Keratinocyte (primary cell): Measurements from ENCODE around the gene TSPAN17. TPM values are rescaled to one million over a fixed set of nuclear protein-coding genes. Genes with fewer than 3 reads are reported as not detected.

Experiments used
- DNase-seq: peaks from one replicate; pipeline ENCODE4 v3.0.0-alpha.2; 2011; ENCODE audit warnings: low read depth, missing footprints, low spot score
- FAIRE-seq: peaks from 2 replicates; lab custom pipeline; 2011; peaks lifted over from hg19 to GRCh38; lab: Jason Lieb, UNC
- H2AFZ ChIP-seq: 2 replicates; pipeline ENCODE4 v1.6.0; 2012; ENCODE audit warnings: low read length, control low read depth, inconsistent platforms; ENCODE audit not compliant: control insufficient read depth
- H3K27ac ChIP-seq: 2 replicates; pipeline ENCODE4 v1.5.1; 2011; ENCODE audit warnings: low read length; ENCODE audit not compliant: control insufficient read depth, insufficient read depth
- H3K27me3 ChIP-seq: 3 replicates; pipeline ENCODE4 v1.6.0; 2011; ENCODE audit warnings: low read length; ENCODE audit not compliant: control insufficient read depth, insufficient read depth; ENCODE audit errors: extremely low read depth
- H3K36me3 ChIP-seq, 2 experiments: 2 replicates in 1 of 2; 3 replicates in 1 of 2; pipeline ENCODE4 v1.5.1; 2011; ENCODE audit warnings: low read length in 2 of 2, mild to moderate bottlenecking in 1 of 2; ENCODE audit not compliant: control insufficient read depth in 2 of 2, insufficient read depth in 2 of 2; ENCODE audit errors: extremely low read depth in 1 of 2
- H3K4me1 ChIP-seq: 3 replicates; pipeline ENCODE4 v1.5.1; 2011; ENCODE audit warnings: low read length; ENCODE audit not compliant: control insufficient read depth, insufficient read depth; ENCODE audit errors: extremely low read depth
- H3K4me2 ChIP-seq: 3 replicates; pipeline ENCODE4 v1.6.0; 2011; ENCODE audit warnings: low read depth, low read length; ENCODE audit not compliant: control insufficient read depth, insufficient read depth; ENCODE audit errors: extremely low read depth
- H3K4me3 ChIP-seq, 3 experiments: fragments of 200-600 bp in 1 of 3; sonication (generic) in 1 of 3; 2 replicates in 2 of 3; 3 replicates in 1 of 3; pipeline ENCODE4 v1.5.1; 2011 to 2016; ENCODE audit warnings: low read length in 3 of 3, mild to moderate bottlenecking in 3 of 3, control low read depth in 2 of 3, inconsistent platforms in 1 of 3, low read depth in 1 of 3, mixed read lengths in 1 of 3, mixed run types in 1 of 3, moderate library complexity in 1 of 3; ENCODE audit not compliant: control insufficient read depth in 2 of 3, insufficient read depth in 2 of 3; ENCODE audit errors: extremely low read depth in 1 of 3
- H3K79me2 ChIP-seq: 2 replicates; pipeline ENCODE4 v1.6.0; 2012; ENCODE audit warnings: low read length; ENCODE audit not compliant: control insufficient read depth, insufficient read depth
- H3K9ac ChIP-seq: 3 replicates; pipeline ENCODE4 v1.6.0; 2011; ENCODE audit warnings: low read length; ENCODE audit not compliant: control insufficient read depth, insufficient read depth; ENCODE audit errors: extremely low read depth
- H3K9me1 ChIP-seq: 3 replicates; pipeline ENCODE4 v1.6.0; 2011; ENCODE audit warnings: low read length; ENCODE audit not compliant: control insufficient read depth, insufficient read depth; ENCODE audit errors: extremely low read depth
- H3K9me3 ChIP-seq: 2 replicates; pipeline ENCODE4 v1.5.1; 2012; ENCODE audit warnings: low read depth, low read length; ENCODE audit not compliant: control insufficient read depth
- H4K20me1 ChIP-seq: 3 replicates; pipeline ENCODE4 v1.6.0; 2011; ENCODE audit warnings: low read length; ENCODE audit not compliant: control insufficient read depth, insufficient read depth; ENCODE audit errors: extremely low read depth
- EZH2 ChIP-seq: IDR thresholded peaks from one replicate; pipeline ENCODE4 v1.6.1; 2012; ENCODE audit warnings: inconsistent platforms, mild to moderate bottlenecking, low read length, moderate library complexity
- dilution Hi-C: fragments of 300-500 bp; cut with MboI; formaldehyde crosslinking; loops from one replicate; pipeline ENCODE4 v1.7.0; 2020; ENCODE audit warnings: low sequenced_read_pairs; ENCODE audit not compliant: extremely low pct_ligation_motif_present
- polyA plus RNA-seq, 5 experiments: library from polyadenylated mRNA; depleted of rRNA in 3 of 5; stranded (reverse) in 3 of 5; stranded (forward) in 1 of 5; unstranded in 1 of 5; fragments of >200 nt; gene quantifications; 1 replicate in 1 of 5; 2 replicates in 3 of 5; 3 replicates in 1 of 5; pipeline versions ENCODE4 v1.2.1 to v1.2.3, GENCODE V29; 2011 to 2012; ENCODE audit warnings: missing spikeins in 2 of 5, low read depth in 1 of 5, low replicate concordance in 1 of 5
- small RNA-seq, 3 experiments: library from RNA; depleted of rRNA; stranded (forward); fragments of <200 nt; gene quantifications; one replicate each; pipeline ENCODE3, GENCODE V24; 2012; ENCODE audit warnings: low read depth in 3 of 3, low replicate concordance in 1 of 3; ENCODE audit not compliant: insufficient read length in 3 of 3
- TF ChIP-seq, protein P1 (sequence below), 3 experiments: IDR thresholded peaks in 1 of 3; conservative IDR thresholded peaks in 1 of 3; optimal IDR thresholded peaks in 1 of 3; 2 replicates in 2 of 3; 3 replicates in 1 of 3; pipeline versions ENCODE3 to v1.5.1; 2011; ENCODE audit warnings: low read length in 3 of 3, mild to moderate bottlenecking in 3 of 3, moderate library complexity in 2 of 3, control low read depth in 1 of 3, inconsistent platforms in 1 of 3; ENCODE audit not compliant: insufficient read depth in 2 of 3; ENCODE audit errors: extremely low read depth in 1 of 3

TSPAN17 gene
- polyA plus RNA-seq, 1 donor (not counting 4 experiments of a cell fraction or from before 2014, with no cell fraction given): 53.1 TPM

DNA sequence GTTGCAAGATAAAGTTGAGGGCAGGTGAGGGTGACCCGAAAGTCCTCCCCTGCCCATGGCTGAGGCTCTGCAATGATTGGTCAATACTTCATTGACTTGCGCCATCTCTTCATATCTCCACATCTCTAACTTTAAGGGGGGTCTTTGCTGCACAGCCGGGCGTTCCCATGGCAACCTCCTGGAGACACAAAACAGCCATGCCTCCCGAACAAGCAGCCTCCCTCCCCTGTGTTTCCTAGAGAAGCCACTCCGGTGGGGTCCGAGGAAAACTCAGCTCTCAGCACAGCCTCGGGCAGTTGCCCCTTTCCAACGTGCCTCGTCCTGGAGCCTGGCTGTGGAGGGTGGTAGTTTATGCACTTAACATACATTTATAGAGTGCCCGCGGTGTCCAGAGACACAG, 57.5 kb downstream of the TSPAN17 start:
- H3K9me3 ChIP-seq: no peaks in the 10 kb centered on the region
- H3K4me3 ChIP-seq: no peak overlapping the region
- H3K79me2 ChIP-seq: no peaks in the 10 kb centered on the region
- H3K4me2 ChIP-seq: no peak overlapping the region
- H3K27ac ChIP-seq: no peak overlapping the region
- TF ChIP-seq, protein P1, sequence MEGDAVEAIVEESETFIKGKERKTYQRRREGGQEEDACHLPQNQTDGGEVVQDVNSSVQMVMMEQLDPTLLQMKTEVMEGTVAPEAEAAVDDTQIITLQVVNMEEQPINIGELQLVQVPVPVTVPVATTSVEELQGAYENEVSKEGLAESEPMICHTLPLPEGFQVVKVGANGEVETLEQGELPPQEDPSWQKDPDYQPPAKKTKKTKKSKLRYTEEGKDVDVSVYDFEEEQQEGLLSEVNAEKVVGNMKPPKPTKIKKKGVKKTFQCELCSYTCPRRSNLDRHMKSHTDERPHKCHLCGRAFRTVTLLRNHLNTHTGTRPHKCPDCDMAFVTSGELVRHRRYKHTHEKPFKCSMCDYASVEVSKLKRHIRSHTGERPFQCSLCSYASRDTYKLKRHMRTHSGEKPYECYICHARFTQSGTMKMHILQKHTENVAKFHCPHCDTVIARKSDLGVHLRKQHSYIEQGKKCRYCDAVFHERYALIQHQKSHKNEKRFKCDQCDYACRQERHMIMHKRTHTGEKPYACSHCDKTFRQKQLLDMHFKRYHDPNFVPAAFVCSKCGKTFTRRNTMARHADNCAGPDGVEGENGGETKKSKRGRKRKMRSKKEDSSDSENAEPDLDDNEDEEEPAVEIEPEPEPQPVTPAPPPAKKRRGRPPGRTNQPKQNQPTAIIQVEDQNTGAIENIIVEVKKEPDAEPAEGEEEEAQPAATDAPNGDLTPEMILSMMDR (optimal IDR thresholded peaks at IDR 0.05 in 1 of 3, IDR thresholded peaks at IDR 0.05 in 1 of 3, conservative IDR thresholded peaks at IDR 0.05 in 1 of 3; ENCODE audit: extremely low read depth in 1 of 3, insufficient read depth in 2 of 3, low read length in 3 of 3): no peak
- no peak for TF ChIP-seq EZH2
- dilution Hi-C loops: no loop called here
- no peaks in the 10 kb centered on the region for H4K20me1 ChIP-seq
- H3K4me1 ChIP-seq: no peaks in the 10 kb centered on the region
- no peak overlapping the region for H3K9ac ChIP-seq
- no peaks in the 10 kb centered on the region for H3K36me3 ChIP-seq
- FAIRE-seq (no peak), DNase-seq (no peak)
- no peaks in the 10 kb centered on the region for H3K9me1 ChIP-seq
- peaks cover 14% of the 10 kb centered on the region for H3K27me3 ChIP-seq
- no peak overlapping the region for H2AFZ ChIP-seq

Small RNA genes lying within 50 kb of the gene (small RNA-seq; reads per million reads assigned to genes)
- 0 reads per million in 3 experiments for gene MIR4281

Other genes starting within 250 kb of the TSPAN17 start
- 326 to 485 TPM (median 427 TPM) in 3 replicates for gene CLTB, start 230.9 kb upstream of the TSPAN17 start, polyA plus RNA-seq
- gene FAF2, start 199.1 kb upstream of the TSPAN17 start, polyA plus RNA-seq: 44.7 to 63.2 TPM (median 52.9 TPM) in 3 replicates
- gene RNF44, start 110.1 kb upstream of the TSPAN17 start, polyA plus RNA-seq: 5.3 to 9.9 TPM (median 6.4 TPM) in 3 replicates
- 0.01 TPM in 2 of 3 replicates, not detected in the other for gene CDHR2, start 98.1 kb upstream of the TSPAN17 start, polyA plus RNA-seq
- gene GPRIN1, start 37.3 kb upstream of the TSPAN17 start, polyA plus RNA-seq: 4.0 to 4.6 TPM (median 4.4 TPM) in 3 replicates
- 0.21 to 1.00 TPM (median 0.69 TPM) in 3 replicates for gene SNCB, start 16.9 kb upstream of the TSPAN17 start, polyA plus RNA-seq
- gene EIF4E1B, start 16.8 kb upstream of the TSPAN17 start, polyA plus RNA-seq: not detected in 3 replicates
- 0.03 to 0.05 TPM in 2 of 3 replicates, not detected in the other for gene UNC5A, start 163.1 kb downstream of the TSPAN17 start, polyA plus RNA-seq